Measurements from ENCODE around the gene GJC2.
"Not testable (repeated sequence)": the region's sequence is repeated elsewhere in the genome, so short reads cannot be mapped to it uniquely, and the experiment has no call there.

Gene GJC2

DNA sequence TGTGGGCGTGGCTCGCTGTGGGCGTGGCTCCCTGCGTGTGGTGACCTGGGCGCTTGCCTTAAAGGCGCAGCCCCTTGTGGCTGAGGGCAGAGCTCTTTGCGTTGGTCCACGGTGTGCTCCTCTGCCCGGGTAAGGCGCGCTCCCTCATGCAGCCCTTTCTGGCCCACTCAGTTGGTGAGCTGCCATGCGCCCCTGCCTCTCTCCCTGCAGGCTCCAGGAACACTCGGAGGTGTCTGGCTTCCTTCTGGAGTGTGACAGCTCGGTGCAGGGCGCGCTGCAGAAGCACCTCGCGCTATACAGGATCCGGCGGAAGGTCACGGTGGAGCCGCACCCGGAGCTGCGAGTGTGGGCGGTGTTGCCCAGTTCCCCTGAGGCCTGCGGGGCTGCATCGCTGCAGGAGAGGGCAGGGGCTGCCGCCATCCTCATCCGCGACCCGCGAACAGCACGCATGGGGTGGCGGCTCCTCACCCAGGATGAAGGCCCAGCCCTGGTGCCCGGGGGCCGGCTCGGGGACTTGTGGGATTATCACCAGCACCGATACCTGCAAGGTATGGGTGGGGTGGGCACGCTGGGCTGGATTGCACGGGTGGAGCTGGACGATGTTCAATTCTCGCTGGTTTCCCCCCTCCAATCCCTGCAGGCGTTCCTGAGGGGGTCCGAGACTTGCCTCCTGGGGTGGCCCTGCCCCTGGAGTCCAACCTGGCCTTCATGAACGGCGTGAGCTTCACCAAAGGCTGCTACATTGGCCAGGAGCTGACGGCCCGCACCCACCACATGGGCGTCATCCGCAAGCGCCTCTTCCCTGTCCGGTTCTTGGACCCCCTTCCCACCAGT is 25.0 kb downstream of the GJC2 start:
- DNase-seq = no peak

DNA sequence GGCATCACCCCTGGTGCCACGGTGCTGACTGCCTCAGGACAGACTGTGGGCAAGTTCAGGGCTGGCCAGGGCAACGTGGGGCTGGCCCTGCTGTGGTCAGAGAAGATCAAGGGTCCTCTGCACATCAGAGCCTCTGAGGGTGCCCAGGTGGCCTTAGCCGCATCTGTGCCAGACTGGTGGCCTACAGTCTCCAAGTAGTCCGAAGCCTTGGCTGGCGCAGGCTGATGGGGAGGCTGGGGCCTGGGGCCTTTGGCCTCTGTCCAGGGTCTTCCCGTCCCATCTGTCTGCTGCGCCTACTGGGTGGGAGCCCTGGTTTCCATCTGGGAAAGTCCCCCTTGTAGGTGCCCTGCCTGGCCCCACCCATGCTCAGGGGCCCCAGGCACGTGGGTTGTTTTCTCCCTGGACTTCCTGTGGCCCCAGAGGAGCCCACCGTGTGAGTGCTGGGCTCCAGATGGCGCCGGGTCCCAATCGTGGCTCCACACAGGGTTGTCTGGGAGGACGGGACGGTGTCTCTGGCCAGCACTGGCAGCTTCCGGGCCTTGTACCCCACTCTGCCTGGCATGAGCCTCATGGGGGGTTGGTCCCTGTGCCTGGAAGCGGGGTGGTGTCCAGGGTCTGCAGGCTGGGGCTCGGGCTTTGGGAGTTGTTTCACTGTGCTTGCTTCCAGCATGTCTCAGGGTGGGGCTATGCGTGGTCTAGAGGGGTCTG is 25.7 kb downstream of the GJC2 start:
- DNase-seq = no peak

GRCh38 chr1:228176024-228176395 is 26.3 kb downstream of the GJC2 start:
- no peak for DNase-seq

DNA sequence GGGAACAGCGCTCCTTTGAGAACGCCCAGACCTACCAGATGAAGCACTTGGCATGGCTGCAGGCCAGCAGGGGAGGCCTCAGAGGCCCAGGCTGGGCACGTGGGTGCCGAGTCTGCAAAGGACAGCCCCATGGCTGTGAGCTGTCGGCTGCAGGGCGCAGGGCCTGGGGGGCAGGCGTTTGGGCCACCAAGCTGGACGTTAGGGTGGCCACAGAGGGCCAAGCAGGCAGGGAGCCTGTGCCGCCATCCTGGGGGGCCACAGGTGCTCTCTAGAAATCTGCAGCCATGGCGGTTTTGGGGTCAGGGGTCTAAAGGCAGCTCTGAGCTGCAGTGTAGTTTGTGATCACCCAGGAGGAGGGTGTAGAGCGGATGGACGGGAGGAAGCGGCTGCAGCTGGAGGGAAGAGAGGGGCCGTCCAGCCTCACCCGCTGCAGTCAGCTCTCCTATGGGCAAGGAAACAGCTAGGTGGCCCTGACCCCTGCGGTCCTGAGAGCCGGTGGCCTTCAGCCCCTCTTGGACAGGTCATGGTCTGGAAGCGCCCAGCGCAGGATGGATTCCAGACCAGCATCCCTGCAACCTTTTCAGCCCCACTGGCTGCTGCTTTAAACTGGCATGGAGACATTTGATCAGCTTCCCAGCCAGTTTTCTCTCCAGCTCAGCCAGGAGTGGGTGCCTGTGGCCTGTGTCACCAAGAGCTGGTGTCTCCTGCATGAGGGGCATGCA is 26.9 kb downstream of the GJC2 start:
- DNase-seq = no peak

GRCh38 chr1:228177183-228177475 is 27.4 kb downstream of the GJC2 start:
- no peak for DNase-seq

GRCh38 chr1:228177721-228178710 is 28.3 kb downstream of the GJC2 start:
- no peak for DNase-seq

- no peak for DNase-seq
These were observed 29.3 kb downstream of the GJC2 start for GRCh38 chr1:228178737-228179684.

GRCh38 chr1:228180271-228180958 is 30.7 kb downstream of the GJC2 start:
- DNase-seq = peak; percentile 15 to 42

GRCh38 chr1:228180959-228181644 is 31.4 kb downstream of the GJC2 start:
- no peak for DNase-seq

GRCh38 chr1:228181645-228182034 is 31.9 kb downstream of the GJC2 start:
- no peak for DNase-seq

DNA sequence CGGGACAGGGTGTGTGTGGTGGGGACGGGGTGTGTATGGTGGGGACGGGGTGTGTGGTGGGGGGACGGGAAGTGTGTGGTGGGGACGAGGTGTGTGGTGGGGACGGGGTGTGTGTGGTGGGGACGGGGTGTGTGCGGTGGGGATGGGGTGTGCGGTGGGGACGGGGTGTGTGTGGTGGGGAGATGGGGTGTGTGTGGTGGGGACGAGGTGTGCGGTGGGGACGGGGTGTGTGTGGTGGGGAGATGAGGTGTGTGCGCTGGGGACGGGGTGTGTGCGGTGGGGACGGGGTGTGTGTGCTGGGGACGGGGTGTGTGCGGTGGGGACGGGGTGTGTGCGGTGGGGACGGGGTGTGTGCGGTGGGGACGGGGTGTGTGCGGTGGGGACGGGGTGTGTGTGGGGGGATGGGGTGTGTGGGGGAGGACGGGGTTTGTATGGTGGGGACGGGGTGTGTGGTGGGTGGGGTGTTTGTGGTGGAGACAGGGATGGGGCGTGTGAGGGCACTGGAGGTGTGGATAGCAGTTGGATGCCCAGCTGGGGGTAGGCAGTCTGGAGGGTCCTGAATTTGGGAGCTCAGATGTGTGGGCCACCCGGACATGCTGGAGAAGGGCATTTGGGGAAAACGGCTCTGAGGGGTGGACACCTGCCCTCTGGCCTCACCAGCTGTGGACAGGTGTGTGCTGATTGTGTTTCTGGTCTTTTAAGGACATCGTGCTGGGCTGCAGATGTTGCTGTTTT is 32.7 kb downstream of the GJC2 start:
- DNase-seq = no peak

- DNase-seq = no peak
These were observed 34.4 kb downstream of the GJC2 start for GRCh38 chr1:228184152-228184551.

GRCh38 chr1:228185641-228185965 is 35.9 kb downstream of the GJC2 start:
- no peak for DNase-seq

DNA sequence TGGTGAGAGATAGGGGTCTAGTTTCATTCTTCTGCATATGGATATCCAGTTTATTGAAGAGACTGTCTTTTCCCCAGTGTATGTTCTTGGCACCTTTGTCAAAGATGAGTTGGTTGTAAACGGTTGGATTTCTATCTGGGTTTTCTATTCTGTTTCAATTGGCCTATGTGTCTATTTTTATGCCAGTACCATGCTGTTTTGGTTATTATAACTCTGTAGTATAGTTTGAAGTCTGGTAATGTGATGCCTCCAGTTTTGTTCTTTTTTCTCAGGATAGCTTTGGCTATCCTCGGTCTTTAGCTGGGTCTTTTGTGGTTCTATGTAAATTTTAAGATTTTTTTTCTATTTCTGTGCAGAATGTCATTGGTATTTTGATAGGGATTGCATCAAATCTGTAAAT is 38.5 kb downstream of the GJC2 start:
- DNase-seq = not testable (repeated sequence)

GRCh38 chr1:228190182-228190581 is 40.5 kb downstream of the GJC2 start:
- no peak for DNase-seq

- no peak for DNase-seq
These were observed 41.0 kb downstream of the GJC2 start for GRCh38 chr1:228190778-228191177.

- no peak for DNase-seq
These were observed 44.7 kb downstream of the GJC2 start for GRCh38 chr1:228194436-228194835.

GRCh38 chr1:228194921-228195812 is 45.4 kb downstream of the GJC2 start:
- DNase-seq = no peak
